NCI-H1092 treated with DMSO at 0.1 percent for 48 hours (cell line): Measurements from ENCODE around the gene OR5D18.
"Not testable (repeated sequence)": the region's sequence is repeated elsewhere in the genome, so short reads cannot be mapped to it uniquely, and the experiment has no call there.

Source experiments
- DNase-seq: peaks from one replicate; lab custom pipeline; 2025; lab: John Stamatoyannopoulos, UW

OR5D18 gene

DNA sequence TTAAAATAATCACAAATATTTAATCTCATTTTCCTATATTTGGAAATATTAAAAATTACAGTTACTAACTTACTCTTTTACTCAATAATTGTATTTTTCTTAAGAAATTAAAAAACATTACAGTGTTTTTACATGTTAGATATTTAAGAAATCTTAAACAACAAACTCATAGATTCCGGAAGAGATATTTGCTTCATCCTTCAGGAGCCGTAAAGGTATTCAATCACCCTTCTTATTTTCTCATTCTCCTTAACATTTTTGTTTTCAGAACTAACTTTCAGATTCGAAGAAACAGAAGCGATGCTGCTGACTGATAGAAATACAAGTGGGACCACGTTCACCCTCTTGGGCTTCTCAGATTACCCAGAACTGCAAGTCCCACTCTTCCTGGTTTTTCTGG lies at the start of gene OR5D18:
Gene OR5D18, plus strand, starts transcription at position 301 of the 400 bp plus-strand sequence. Its CDS starts 0 bp downstream, at position 301.
- DNase-seq: no peak

DNA sequence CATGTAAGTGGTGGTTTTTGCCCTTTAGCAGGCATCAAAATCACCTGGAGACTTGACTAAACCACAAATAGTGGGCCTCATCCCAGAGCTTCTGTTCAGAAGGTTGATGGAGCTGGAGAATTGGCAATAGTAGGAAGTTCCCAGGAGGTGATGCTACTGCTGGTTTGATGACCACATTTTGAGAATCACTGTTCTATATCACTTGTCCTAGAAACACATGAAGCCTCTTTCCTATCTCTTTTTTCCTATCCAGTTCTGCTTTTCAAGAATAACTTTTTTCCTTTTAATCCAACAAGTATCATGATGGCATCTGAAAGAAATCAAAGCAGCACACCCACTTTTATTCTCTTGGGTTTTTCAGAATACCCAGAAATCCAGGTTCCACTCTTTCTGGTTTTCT lies 46.3 kb upstream of the OR5D18 start, which contains the start of gene OR5D13:
Gene OR5D13, plus strand, starts transcription at position 301 of the 400 bp plus-strand sequence. Its CDS starts 0 bp downstream, at position 301.
- no peak for DNase-seq

DNA sequence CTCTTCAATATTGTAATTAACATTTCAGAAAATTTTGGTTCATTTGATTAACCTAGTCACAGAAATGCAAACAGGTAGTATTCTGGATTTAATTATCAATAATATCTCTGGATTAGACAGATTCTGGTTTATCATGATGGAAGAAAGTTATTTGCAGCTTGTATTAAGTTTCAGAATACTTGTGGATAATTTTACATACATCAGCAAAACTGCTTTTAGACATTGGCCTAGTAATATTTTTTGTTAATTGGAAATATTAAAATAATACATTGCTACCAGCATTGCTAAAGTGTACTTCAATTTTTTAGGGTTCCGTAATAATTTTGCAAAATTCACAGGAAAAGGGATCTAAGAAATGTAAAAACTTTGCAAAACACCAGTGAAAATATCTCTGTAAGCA lies 27.8 kb upstream of the OR5D18 start:
- DNase-seq: no peak

DNA sequence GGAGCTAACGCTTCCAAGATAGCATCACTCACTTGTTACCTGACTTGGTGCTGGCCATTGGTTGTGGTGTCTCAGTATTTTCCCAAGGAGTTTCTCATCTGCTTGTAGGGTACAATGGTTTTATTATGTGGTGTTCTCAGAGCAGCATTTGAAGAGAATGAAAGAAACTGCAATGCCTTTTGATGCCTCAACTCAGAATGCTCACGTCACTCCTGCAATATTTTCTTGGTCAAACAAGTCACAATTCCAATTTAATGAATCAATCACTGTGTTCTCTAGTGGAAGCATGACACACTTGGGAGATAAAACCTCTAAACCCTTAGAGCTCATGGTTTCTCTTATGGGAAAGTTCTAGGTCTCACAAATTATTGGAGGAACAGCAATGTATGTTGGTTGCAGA lies 26.1 kb upstream of the OR5D18 start:
- DNase-seq: no peak

DNA sequence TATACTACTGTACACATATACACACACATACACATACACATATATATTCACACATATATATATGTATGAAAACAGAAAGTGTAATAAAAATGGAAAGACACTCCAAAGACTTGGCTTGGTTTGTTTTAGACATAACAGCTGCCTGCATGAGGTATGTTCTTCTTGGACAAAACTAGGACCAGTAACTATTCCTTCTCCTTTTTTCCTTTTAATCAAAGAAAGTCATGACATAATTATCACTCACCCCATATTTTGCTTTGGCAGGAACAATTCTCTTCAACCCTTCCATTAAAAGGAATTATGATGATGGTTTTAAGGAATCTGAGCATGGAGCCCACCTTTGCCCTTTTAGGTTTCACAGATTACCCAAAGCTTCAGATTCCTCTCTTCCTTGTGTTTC lies 24.2 kb upstream of the OR5D18 start, which contains the start of gene OR5D14:
Gene OR5D14, plus strand, starts transcription at position 301 of the 400 bp plus-strand sequence. Its CDS starts 0 bp downstream, at position 301.
- no peak for DNase-seq

DNA sequence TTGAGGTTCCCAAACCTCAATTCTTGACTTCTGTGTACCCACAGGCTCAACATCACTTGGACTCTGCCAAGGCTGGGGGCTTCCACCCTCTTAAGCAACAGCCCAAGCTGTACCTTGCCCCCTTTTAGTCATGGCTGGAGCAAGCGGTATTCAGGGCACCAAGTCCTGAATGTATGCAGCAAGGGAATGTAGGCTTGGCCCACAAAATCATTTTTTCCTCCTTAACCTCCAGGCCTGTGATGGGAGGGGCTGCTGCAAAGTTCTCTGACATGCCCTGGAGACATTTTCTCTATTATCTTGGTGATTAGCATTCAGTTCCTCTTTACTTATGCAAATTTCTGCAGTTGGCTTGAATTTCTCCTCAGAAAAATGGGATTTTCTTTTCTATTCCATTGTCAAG lies 13.2 kb upstream of the OR5D18 start:
- DNase-seq: no peak

DNA sequence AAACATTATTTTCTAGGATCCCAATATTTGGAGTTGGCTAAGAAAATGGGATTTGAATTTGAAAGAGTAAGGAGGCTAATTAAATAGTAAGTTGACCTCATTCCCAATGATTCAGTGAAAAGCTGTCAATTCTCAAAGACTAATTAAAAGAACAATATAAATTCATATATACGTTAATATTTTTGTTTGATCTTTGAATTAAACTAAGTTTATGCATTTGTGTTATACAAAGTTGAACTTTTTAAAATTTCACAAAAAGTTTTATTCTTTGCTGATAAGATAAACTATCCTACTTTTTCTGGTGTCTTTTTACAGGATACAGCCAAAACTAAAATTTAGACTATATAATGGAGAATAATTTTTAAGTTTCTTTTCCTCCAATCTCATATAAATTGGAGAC lies 8.4 kb upstream of the OR5D18 start, which contains the start of gene OR5L1:
Gene OR5L1, plus strand, starts transcription at position 301 of the 400 bp plus-strand sequence. CDS start 100 bp downstream, outside the sequence.
- DNase-seq: no peak

DNA sequence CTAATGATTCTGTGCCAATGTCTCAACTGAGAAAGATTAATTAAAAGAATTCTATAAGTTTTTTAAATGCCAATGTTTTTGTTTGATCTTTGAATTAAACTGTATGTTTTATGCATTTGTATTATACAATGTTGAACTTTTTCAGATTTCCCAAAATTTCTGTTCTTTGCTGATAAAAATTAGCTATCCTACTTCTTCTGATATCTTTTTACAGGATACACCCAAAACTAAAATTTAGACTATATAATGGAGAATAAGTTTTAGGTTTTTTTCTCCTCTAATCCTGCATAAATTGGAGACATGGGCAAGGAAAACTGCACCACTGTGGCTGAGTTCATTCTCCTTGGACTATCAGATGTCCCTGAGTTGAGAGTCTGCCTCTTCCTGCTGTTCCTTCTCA lies 7.5 kb downstream of the OR5D18 start, which contains the start of gene OR5L2:
Gene OR5L2, plus strand, starts transcription at position 301 of the 400 bp plus-strand sequence. Its CDS starts 0 bp downstream, at position 301.
- no peak for DNase-seq

DNA sequence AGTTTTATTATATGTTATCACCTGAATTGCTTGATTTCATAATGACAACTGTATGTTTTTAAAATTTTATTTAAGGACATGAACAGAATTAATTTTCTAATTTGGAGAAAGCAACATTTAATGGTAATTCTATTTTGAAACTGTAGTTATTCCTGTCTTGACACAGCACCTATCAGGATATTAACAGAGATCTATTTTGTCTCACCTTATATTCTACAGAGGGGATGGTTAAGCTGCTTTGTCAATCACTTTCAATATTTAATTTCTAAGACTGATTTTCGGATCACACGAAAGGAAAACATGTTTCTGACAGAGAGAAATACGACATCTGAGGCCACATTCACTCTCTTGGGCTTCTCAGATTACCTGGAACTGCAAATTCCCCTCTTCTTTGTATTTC lies 19.0 kb downstream of the OR5D18 start, which contains the start of gene OR5D16:
Gene OR5D16, plus strand, starts transcription at position 301 of the 400 bp plus-strand sequence. Its CDS starts 0 bp downstream, at position 301.
- no peak for DNase-seq

DNA sequence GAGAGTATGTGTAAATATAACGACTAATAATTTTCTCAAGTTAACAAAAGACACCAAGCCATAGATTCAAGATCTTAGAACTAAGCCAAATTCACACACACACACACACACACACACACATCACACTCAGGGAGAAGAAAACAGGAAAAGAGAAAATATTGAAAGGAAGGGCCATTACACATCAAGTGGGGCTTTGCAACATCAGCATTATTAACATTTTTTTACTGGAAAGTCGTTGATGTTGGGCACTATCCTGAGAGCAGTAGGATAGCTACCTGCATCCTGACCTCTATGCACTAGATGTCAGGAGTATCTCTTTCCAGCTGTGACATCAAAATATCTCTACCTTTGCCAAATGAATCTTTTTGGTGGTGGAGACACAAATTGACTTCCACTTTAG lies 28.0 kb downstream of the OR5D18 start:
- no peak for DNase-seq

DNA sequence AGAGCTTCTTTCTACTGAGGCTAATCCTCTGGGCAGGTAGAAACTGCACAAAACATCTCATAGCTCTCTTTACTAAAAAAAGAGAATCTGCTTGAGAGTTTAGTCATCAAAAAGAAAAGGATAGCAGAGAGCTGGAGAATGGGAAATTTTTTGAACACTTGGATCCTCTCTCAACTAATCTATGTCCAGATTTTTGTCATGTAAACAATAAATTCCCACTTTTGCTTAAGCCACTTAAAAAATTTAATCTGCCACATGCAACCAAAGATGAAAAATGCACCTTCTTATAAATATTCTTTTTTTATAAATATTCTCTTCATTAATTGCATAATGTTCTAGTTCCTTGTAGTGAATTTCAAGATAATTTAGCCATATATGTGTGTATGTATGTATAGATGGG lies 29.6 kb downstream of the OR5D18 start:
- no peak for DNase-seq

DNA sequence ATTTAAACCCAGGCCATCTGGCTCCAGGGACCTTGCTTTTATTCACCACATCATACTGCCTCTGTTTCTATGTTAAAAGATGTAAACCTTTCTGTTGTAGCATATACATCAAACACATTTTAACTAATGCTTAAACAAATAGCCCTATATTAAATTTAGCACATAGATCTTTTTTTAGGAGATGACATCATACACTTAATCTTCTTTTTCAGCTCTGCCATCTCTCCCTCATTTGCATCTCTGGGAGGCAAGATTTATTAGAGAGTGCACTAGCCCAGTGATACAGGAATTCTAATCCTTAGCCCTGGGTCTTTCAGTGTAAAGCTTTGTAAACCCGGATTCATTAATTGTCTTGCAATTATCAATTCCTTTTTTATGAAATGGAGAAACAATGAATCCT lies 32.7 kb downstream of the OR5D18 start:
- no peak for DNase-seq

DNA sequence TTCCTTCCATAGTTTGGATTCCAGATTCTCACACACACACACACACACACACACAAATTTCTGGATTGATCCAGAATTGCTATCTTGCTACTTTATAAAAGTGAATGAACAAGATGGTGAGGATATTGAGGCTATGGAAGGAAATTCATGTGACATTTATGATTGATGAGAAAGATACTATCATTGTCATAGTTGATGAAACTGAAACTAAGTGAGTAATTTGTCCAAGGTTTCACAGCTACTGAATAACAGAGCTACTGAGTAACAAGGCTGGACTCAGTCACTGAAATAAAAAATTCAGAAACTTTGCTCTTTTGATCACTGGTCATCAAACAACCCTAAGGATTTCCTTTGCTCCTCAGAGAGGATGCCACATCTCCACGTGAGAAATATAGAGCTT lies 35.3 kb downstream of the OR5D18 start:
- no peak for DNase-seq

DNA sequence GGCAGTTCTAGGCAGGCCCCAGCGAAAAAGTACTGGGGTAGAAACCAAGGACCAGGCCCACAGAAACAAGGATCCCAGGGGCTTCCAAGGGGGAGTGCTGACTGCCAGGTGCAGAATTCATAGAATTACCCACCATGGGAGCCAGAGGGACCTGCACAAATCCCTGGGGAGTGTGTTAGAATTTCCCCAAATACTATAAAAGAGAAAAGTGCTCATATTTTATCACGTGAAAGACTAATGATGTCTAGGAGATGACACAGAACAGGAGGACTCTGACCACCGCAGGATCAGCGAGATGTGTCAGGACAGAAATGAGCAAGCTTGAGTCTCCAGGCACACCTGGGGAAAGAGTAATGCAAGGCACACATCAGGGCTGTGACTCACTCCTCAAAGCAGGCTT lies 47.9 kb downstream of the OR5D18 start:
- not testable (repeated sequence) for DNase-seq
